ENCODE results near the gene SNUPN.
"Not testable (repeated sequence)": the region's sequence is repeated elsewhere in the genome, so short reads cannot be mapped to it uniquely, and the experiment has no call there.

The SNUPN gene

GRCh38 chr15:75631935-75632334 lies 6.4 kb upstream of the SNUPN start:
- no peak for DNase-seq

- no peak for DNase-seq
These were observed 3.0 kb downstream of the SNUPN start for GRCh38 chr15:75622505-75622904.

- DNase-seq: no peak
These were observed 4.6 kb downstream of the SNUPN start for GRCh38 chr15:75620841-75621391.

- no peak for DNase-seq
These were observed 5.3 kb downstream of the SNUPN start for GRCh38 chr15:75620058-75620820.

GRCh38 chr15:75616766-75617165 lies 8.8 kb downstream of the SNUPN start:
- no peak for DNase-seq

GRCh38 chr15:75606711-75607699 lies 18.5 kb downstream of the SNUPN start:
- DNase-seq: no peak

- DNase-seq: no peak
These were observed 19.5 kb downstream of the SNUPN start for GRCh38 chr15:75606026-75606425.

GRCh38 chr15:75599401-75599800 lies 26.1 kb downstream of the SNUPN start:
- DNase-seq: no peak

- DNase-seq: no peak
These were observed 27.2 kb downstream of the SNUPN start for GRCh38 chr15:75598361-75598760.

- DNase-seq: no peak
These were observed 27.7 kb downstream of the SNUPN start for GRCh38 chr15:75597667-75598341.

GRCh38 chr15:75596703-75597345 lies 28.7 kb downstream of the SNUPN start:
- DNase-seq: no peak

GRCh38 chr15:75594276-75594675 lies 31.2 kb downstream of the SNUPN start:
- no peak for DNase-seq

- DNase-seq: no peak
These were observed 33.7 kb downstream of the SNUPN start for GRCh38 chr15:75591655-75592364.

- no peak for DNase-seq
These were observed 35.3 kb downstream of the SNUPN start for GRCh38 chr15:75590239-75590638.

GRCh38 chr15:75589071-75589470 lies 36.5 kb downstream of the SNUPN start:
- no peak for DNase-seq

GRCh38 chr15:75586422-75586821 lies 39.1 kb downstream of the SNUPN start:
- DNase-seq: not testable (repeated sequence)

- DNase-seq: no peak
These were observed 41.4 kb downstream of the SNUPN start for GRCh38 chr15:75584121-75584520.

GRCh38 chr15:75583701-75584100 lies 41.8 kb downstream of the SNUPN start:
- DNase-seq: no peak

- DNase-seq: not testable (repeated sequence)
These were observed 42.6 kb downstream of the SNUPN start for GRCh38 chr15:75582943-75583342.

- peak; percentile 29 for DNase-seq
These were observed 46.3 kb downstream of the SNUPN start, which contains the start of gene PTPN9 for GRCh38 chr15:75578948-75579920. TSS of gene PTPN9 (minus strand) at chr15:75579315. CDS start at chr15:75578776, 539 bp downstream.

Measured in NCI-H2081 treated with DMSO at 0.1 percent for 48 hours (cell line).